HEK293 (cell line): ENCODE measurements around the gene GYG1.

Source experiments
- CTCF ChIA-PET: fragments of 350-600 bp; formaldehyde crosslinking; extraction: SDS; loops from one replicate; lab custom pipeline; 2021; ENCODE audit warnings: antibody characterized with exemption; lab: Yijun Ruan, JAX
- POLR2A ChIA-PET: fragments of 300-600 bp; formaldehyde crosslinking; extraction: SDS; loops from one replicate; lab custom pipeline; 2020; ENCODE audit warnings: antibody characterized with exemption, inconsistent platforms; lab: Yijun Ruan, JAX
- H3K27ac ChIP-seq: fragments of 200-500 bp; sonication (Bioruptor generic); 2 replicates; pipeline ENCODE4 v1.5.1; 2014; ENCODE audit warnings: low read depth, low read length, control low read depth, inconsistent platforms; ENCODE audit errors: extremely low read depth
- H3K36me3 ChIP-seq, 2 experiments: fragments of 200-500 bp in 1 of 2; sonication (Bioruptor generic) in 1 of 2; 1 replicate in 1 of 2; 2 replicates in 1 of 2; pipeline ENCODE4 v1.5.1; 2014 to 2017; ENCODE audit warnings: inconsistent platforms in 2 of 2, low read length in 2 of 2; ENCODE audit not compliant: control insufficient read depth in 2 of 2, insufficient read depth in 1 of 2
- H3K4me1 ChIP-seq: fragments of 200-500 bp; sonication (Bioruptor generic); 2 replicates; pipeline ENCODE4 v1.5.1; 2014; ENCODE audit warnings: mild to moderate bottlenecking, low read length, inconsistent platforms; ENCODE audit not compliant: control insufficient read depth, insufficient read depth
- H3K4me3 ChIP-seq: 2 replicates; pipeline ENCODE4 v1.5.1; 2011; ENCODE audit warnings: low read depth, mild to moderate bottlenecking, control low read depth, low read length, moderate library complexity
- H3K9me3 ChIP-seq: fragments of 200-500 bp; sonication (Bioruptor generic); 2 replicates; pipeline ENCODE4 v1.5.1; 2014; ENCODE audit warnings: low read depth, low read length, inconsistent platforms; ENCODE audit not compliant: control insufficient read depth, insufficient read depth
- KLF16 ChIP-seq: fragments of 450-650 bp; formaldehyde crosslinking; IDR thresholded peaks from 2 replicates; pipeline ENCODE4 v1.5.1; 2017; ENCODE audit warnings: missing biosample characterization, missing genetic modification characterization
- MZF1 ChIP-seq: fragments of 450-650 bp; formaldehyde crosslinking; IDR thresholded peaks from 2 replicates; pipeline ENCODE4 v1.5.1; 2017; ENCODE audit warnings: missing biosample characterization, missing genetic modification characterization, borderline replicate concordance
- PRDM1 ChIP-seq: fragments of 450-650 bp; formaldehyde crosslinking; IDR thresholded peaks from 2 replicates; pipeline ENCODE4; 2016; ENCODE audit warnings: missing biosample characterization, missing genetic modification characterization
- REPIN1 ChIP-seq: fragments of 450-650 bp; formaldehyde crosslinking; IDR thresholded peaks from 2 replicates; pipeline ENCODE4 v1.5.1; 2017; ENCODE audit warnings: missing biosample characterization, missing genetic modification characterization, low read depth
- SCRT1 ChIP-seq: fragments of 450-650 bp; formaldehyde crosslinking; IDR thresholded peaks from 2 replicates; pipeline ENCODE4 v1.5.1; 2016; ENCODE audit warnings: missing biosample characterization, missing genetic modification characterization, borderline replicate concordance
- TCF7L2 ChIP-seq: IDR thresholded peaks from 2 replicates; pipeline ENCODE4 v1.6.1; 2011; ENCODE audit warnings: low read depth, mild to moderate bottlenecking, inconsistent platforms, low read length, moderate library complexity, borderline replicate concordance
- ZBTB21 ChIP-seq: fragments of 450-650 bp; formaldehyde crosslinking; IDR thresholded peaks from 2 replicates; pipeline ENCODE4 v1.5.1; 2017; ENCODE audit warnings: missing biosample characterization, missing genetic modification characterization
- ZBTB48 ChIP-seq: fragments of 450-650 bp; formaldehyde crosslinking; IDR thresholded peaks from 2 replicates; pipeline ENCODE4 v1.5.1; 2016; ENCODE audit warnings: missing biosample characterization, missing genetic modification characterization
- ZBTB49 ChIP-seq: fragments of 450-650 bp; formaldehyde crosslinking; IDR thresholded peaks from 2 replicates; pipeline ENCODE4 v1.5.1; 2016; ENCODE audit warnings: missing biosample characterization, missing genetic modification characterization, low read depth
- ZBTB8A ChIP-seq: fragments of 450-650 bp; formaldehyde crosslinking; IDR thresholded peaks from 2 replicates; pipeline ENCODE4 v1.5.1; 2016; ENCODE audit warnings: missing biosample characterization, missing genetic modification characterization
- ZNF112 ChIP-seq: fragments of 450-650 bp; formaldehyde crosslinking; IDR thresholded peaks from 2 replicates; pipeline ENCODE4 v1.5.0; 2017; ENCODE audit warnings: missing biosample characterization, missing genetic modification characterization
- ZNF155 ChIP-seq: fragments of 450-650 bp; formaldehyde crosslinking; IDR thresholded peaks from 2 replicates; pipeline ENCODE4 v1.5.1; 2016; ENCODE audit warnings: missing biosample characterization, missing genetic modification characterization
- ZNF239 ChIP-seq: fragments of 450-650 bp; formaldehyde crosslinking; IDR thresholded peaks from 2 replicates; pipeline ENCODE4 v1.5.1; 2016; ENCODE audit warnings: missing biosample characterization, missing genetic modification characterization
- ZNF24 ChIP-seq: fragments of 450-650 bp; formaldehyde crosslinking; IDR thresholded peaks from 2 replicates; pipeline ENCODE4 v1.5.1; 2016; ENCODE audit warnings: missing biosample characterization, missing genetic modification characterization
- ZNF280D ChIP-seq: fragments of 450-650 bp; formaldehyde crosslinking; IDR thresholded peaks from 2 replicates; pipeline ENCODE4 v1.5.1; 2016; ENCODE audit warnings: missing biosample characterization, missing genetic modification characterization
- ZNF292 ChIP-seq: fragments of 450-650 bp; formaldehyde crosslinking; IDR thresholded peaks from 2 replicates; pipeline ENCODE4 v1.5.1; 2016; ENCODE audit warnings: low read depth, missing biosample characterization, missing genetic modification characterization, borderline replicate concordance
- ZNF548 ChIP-seq: fragments of 450-650 bp; formaldehyde crosslinking; IDR thresholded peaks from 2 replicates; pipeline ENCODE4 v1.5.1; 2016; ENCODE audit warnings: missing biosample characterization, missing genetic modification characterization
- ZNF555 ChIP-seq: fragments of 450-650 bp; formaldehyde crosslinking; conservative IDR thresholded peaks from 2 replicates; pipeline ENCODE4 v1.5.1; 2017; ENCODE audit warnings: missing biosample characterization, mild to moderate bottlenecking, missing genetic modification characterization, inconsistent platforms
- ZNF768 ChIP-seq: fragments of 450-650 bp; formaldehyde crosslinking; IDR thresholded peaks from 2 replicates; pipeline ENCODE4 v1.5.1; 2018; ENCODE audit warnings: missing biosample characterization, mild to moderate bottlenecking, missing genetic modification characterization
- ZXDB ChIP-seq: fragments of 450-650 bp; formaldehyde crosslinking; IDR thresholded peaks from 2 replicates; pipeline ENCODE4 v1.5.1; 2016; ENCODE audit warnings: missing biosample characterization, missing genetic modification characterization
- TF ChIP-seq, protein P1 (sequence below): IDR thresholded peaks from 2 replicates; pipeline ENCODE4 v1.6.1; 2011; ENCODE audit warnings: mild to moderate bottlenecking, low read depth, low read length, borderline replicate concordance

Gene GYG1

GRCh38 chr3:149037684-149038083 lies 46.3 kb downstream of the GYG1 start (continued):
- TF ChIP-seq ZBTB49 (tag by site-specific recombination): no peak
- TF ChIP-seq MZF1 (tag by site-specific recombination): no peak
- TF ChIP-seq ZNF548 (tag by site-specific recombination): no peak
- TF ChIP-seq ZNF155 (tag by site-specific recombination): no peak
- TF ChIP-seq ZNF292: no peak
- TF ChIP-seq ZNF768 (tag by site-specific recombination): no peak
- no peak for TF ChIP-seq ZNF280D
- no peak for TF ChIP-seq SCRT1 (tag by site-specific recombination)
- no peak for TF ChIP-seq ZXDB (tag by site-specific recombination)
- TF ChIP-seq ZBTB48 (tag by site-specific recombination): no peak

DNA sequence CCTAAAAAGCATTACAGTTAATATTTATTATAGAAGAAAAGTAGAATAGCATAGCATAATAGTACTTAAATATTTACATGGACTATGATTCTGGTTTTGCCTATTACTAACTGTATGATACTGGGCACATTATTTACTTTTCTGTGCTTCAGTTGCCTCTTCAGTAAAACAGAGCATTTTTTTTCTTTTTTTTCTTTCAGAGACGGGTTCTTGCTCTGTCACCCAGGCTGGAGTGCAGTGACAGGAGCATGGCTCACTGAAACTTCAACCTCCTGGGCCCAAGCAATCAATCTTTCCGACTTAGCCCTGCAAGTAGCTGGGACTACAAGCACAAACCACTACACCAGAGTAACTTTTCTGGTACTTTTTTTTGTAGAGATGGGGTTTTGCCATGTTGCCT lies 47.0 kb downstream of the GYG1 start:
- H3K4me3 ChIP-seq: no peak overlapping the region
- H3K27ac ChIP-seq: no peak overlapping the region
- ChIA-PET POLR2A (no interaction called here), CTCF (no interaction called here)
- no peaks in the 10 kb centered on the region for H3K9me3 ChIP-seq
- no peaks in the 10 kb centered on the region for H3K4me1 ChIP-seq
- TF ChIP-seq, protein P1, sequence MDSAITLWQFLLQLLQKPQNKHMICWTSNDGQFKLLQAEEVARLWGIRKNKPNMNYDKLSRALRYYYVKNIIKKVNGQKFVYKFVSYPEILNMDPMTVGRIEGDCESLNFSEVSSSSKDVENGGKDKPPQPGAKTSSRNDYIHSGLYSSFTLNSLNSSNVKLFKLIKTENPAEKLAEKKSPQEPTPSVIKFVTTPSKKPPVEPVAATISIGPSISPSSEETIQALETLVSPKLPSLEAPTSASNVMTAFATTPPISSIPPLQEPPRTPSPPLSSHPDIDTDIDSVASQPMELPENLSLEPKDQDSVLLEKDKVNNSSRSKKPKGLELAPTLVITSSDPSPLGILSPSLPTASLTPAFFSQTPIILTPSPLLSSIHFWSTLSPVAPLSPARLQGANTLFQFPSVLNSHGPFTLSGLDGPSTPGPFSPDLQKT: no peak
- TF ChIP-seq ZNF768 (tag by site-specific recombination) (no peak), ZNF24 (no peak), ZNF239 (tag by site-specific recombination) (no peak), TCF7L2 (no peak), ZBTB48 (tag by site-specific recombination) (no peak), KLF16 (tag by site-specific recombination) (no peak), ZBTB8A (tag by site-specific recombination) (no peak), ZBTB21 (tag by site-specific recombination) (no peak), ZNF112 (tag by site-specific recombination) (no peak)
- peaks cover 20 to 65% of the 10 kb centered on the region in 2 experiments for H3K36me3 ChIP-seq

DNA sequence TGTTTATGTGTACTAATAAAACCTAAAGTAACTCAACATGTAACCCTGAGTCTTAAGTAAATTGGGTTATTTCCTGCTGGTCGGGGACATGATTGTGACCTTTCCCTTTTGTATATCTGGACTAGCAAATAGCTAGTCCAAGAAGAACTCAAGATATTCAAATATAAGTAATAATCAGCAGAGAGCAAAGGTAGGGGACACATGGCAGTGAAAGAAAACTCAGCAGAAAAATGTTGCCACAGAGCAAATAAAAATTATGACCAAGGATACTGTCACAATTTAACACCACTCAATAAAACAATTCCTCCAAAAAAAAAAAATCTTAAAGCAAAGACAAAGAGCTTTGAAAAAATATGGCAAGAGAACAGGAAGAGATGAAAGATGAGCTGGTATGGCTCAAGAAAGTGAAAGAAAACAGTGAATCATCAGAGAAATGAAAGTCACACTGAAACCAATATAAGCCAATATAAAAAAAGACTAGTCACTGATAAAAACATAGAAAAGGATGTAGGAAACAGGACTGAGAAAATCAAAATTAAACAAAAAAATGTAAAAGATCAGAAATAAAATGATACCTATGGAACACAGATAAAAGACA lies 51.5 kb downstream of the GYG1 start:
- POLR2A ChIA-PET: interaction anchor here (0.7 kb wide), 1 partner anchor 52 kb away, joined by 3 read pairs; no protein-coding TSS in a partner anchor
- no peak overlapping the region for H3K27ac ChIP-seq
- H3K4me1 ChIP-seq: no peaks in the 10 kb centered on the region
- H3K9me3 ChIP-seq: no peaks in the 10 kb centered on the region
- H3K4me3 ChIP-seq: no peak overlapping the region
- H3K36me3 ChIP-seq: peaks cover 17 to 85% of the 10 kb centered on the region in 2 experiments
- CTCF ChIA-PET: no interaction called here
- TF ChIP-seq REPIN1 (tag by site-specific recombination): no peak
- peak; percentile 77 for TF ChIP-seq PRDM1 (tag by site-specific recombination)
- TF ChIP-seq ZNF555: no peak
